T-cell (primary cell): ENCODE data around the gene SPHK1. TPM values are rescaled to one million over a fixed set of nuclear protein-coding genes. Genes with fewer than 3 reads are reported as not detected.
"Not testable (repeated sequence)": the region's sequence is repeated elsewhere in the genome, so short reads cannot be mapped to it uniquely, and the experiment has no call there.

Experiments used
- ATAC-seq, 4 experiments: fragments of 200-7000 bp in 3 of 4; fragments of 150-1000 bp in 1 of 4; cut with Tn5 transposase; replicated peaks in 1 of 4; 1 replicate in 3 of 4; 2 replicates in 1 of 4; pipeline ENCODE4 v1.10.0; 2021; ENCODE audit warnings: moderate library complexity in 3 of 4, mild to moderate bottlenecking in 2 of 4, moderate number of reproducible peaks in 1 of 4
- CTCF ChIA-PET, 2 donors: fragments of 300-600 bp; sonication (Branson Sonifier 250); formaldehyde crosslinking; loops; one replicate each; lab custom pipeline; 2022; ENCODE audit warnings: antibody characterized with exemption in 2 of 2; lab: Charles Lee
- POLR2A ChIA-PET, 2 donors: fragments of 300-600 bp; sonication (Branson Sonifier 250); formaldehyde crosslinking; loops; one replicate each; lab custom pipeline; 2022; ENCODE audit warnings: antibody characterized with exemption in 2 of 2; lab: Charles Lee
- DNase-seq, 35 experiments: peaks; one replicate each; pipeline versions ENCODE4 v3.0.0 to v3.0.0-alpha.2; 2013 to 2023
- H3K27ac ChIP-seq: one replicate; pipeline ENCODE4 v1.5.1; 2013; ENCODE audit warnings: low read length
- H3K27me3 ChIP-seq, 2 experiments: replicated peaks in 1 of 2; 1 replicate in 1 of 2; 2 replicates in 1 of 2; pipeline versions ENCODE4 v1.6.1 to v1.7.0; 2013; ENCODE audit warnings: low read length in 1 of 2, mixed read lengths in 1 of 2; ENCODE audit not compliant: control insufficient read depth in 2 of 2, insufficient read depth in 2 of 2; ENCODE audit errors: extremely low read depth in 1 of 2
- H3K36me3 ChIP-seq, 2 donors: 1 replicate in 1 of 2; 2 replicates in 1 of 2; pipeline versions ENCODE4 v1.6.1 to v1.7.0; 2013; ENCODE audit warnings: low read length in 1 of 2; ENCODE audit not compliant: control insufficient read depth in 2 of 2, insufficient read depth in 1 of 2; ENCODE audit errors: extremely low read depth in 1 of 2
- H3K4me1 ChIP-seq, 2 experiments: 1 replicate in 1 of 2; 2 replicates in 1 of 2; pipeline versions ENCODE4 v1.6.1 to v1.7.0; 2013; ENCODE audit warnings: low read length in 2 of 2, mixed read lengths in 1 of 2; ENCODE audit not compliant: insufficient read depth in 2 of 2, control insufficient read depth in 1 of 2; ENCODE audit errors: extremely low read depth in 1 of 2
- H3K4me3 ChIP-seq, 2 donors: 1 replicate in 1 of 2; 2 replicates in 1 of 2; pipeline versions ENCODE4 v1.5.1 to v1.7.0; 2013; ENCODE audit warnings: mild to moderate bottlenecking in 2 of 2, low read length in 1 of 2, moderate library complexity in 1 of 2; ENCODE audit not compliant: control insufficient read depth in 1 of 2; ENCODE audit errors: extremely low read depth in 1 of 2
- H3K9me3 ChIP-seq: 2 replicates; pipeline ENCODE4 v1.7.0; 2013
- H3K27ac Mint-ChIP-seq, 2 donors: one replicate each; pipeline ENCODE4 v1.8.0; 2020 to 2021; ENCODE audit warnings: mild to moderate bottlenecking in 2 of 2, mixed read lengths in 2 of 2
- H3K27me3 Mint-ChIP-seq, 2 donors: one replicate each; pipeline ENCODE4 v1.8.0; 2021 to 2022; ENCODE audit warnings: mixed read lengths in 2 of 2
- H3K36me3 Mint-ChIP-seq: one replicate; pipeline ENCODE4 v1.8.0; 2021; ENCODE audit warnings: mixed read lengths
- H3K4me1 Mint-ChIP-seq, 3 donors: one replicate each; pipeline ENCODE4 v1.8.0; 2020 to 2022; ENCODE audit warnings: mixed read lengths in 3 of 3, mild to moderate bottlenecking in 1 of 3
- H3K4me3 Mint-ChIP-seq, 3 donors: one replicate each; pipeline ENCODE4 v1.8.0; 2020 to 2022; ENCODE audit warnings: mild to moderate bottlenecking in 3 of 3, mixed read lengths in 3 of 3, moderate library complexity in 3 of 3
- H3K9me3 Mint-ChIP-seq, 3 donors: one replicate each; pipeline ENCODE4 v1.8.0; 2020 to 2022; ENCODE audit warnings: mixed read lengths in 3 of 3
- WGBS: methylation state at CpG from one replicate; pipeline ENCODE4 v1.1.5; 2013; ENCODE audit warnings: missing lambda C conversion rate; ENCODE audit not compliant: insufficient coverage; 5-methylcytosine and 5-hydroxymethylcytosine counted together
- total RNA-seq, 35 experiments: library from RNA in 6 of 35; stranded (reverse) in 6 of 35; fragments of 120-200 nt in 1 of 35; gene quantifications; one replicate each; pipeline versions ENCODE4 v1.2.1 to v1.2.4 and lab custom pipeline; 2013 to 2026

The SPHK1 gene
- total RNA-seq, 5 donors from 2014 or later (not counting 1 experiment from before 2014, with no cell fraction given) = 0.70 to 1.6 (median 1.3) TPM

- peaks cover 45% of the 10 kb centered on the region for H3K36me3 Mint-ChIP-seq
- peaks cover 24 to 29% of the 10 kb centered on the region in 2 donors for H3K36me3 ChIP-seq
Observed at GRCh38 chr17:76343106-76343505, 41.3 kb upstream of the SPHK1 start.

GRCh38 chr17:76345377-76345974 lies 38.9 kb upstream of the SPHK1 start:
- Histone ChIP-seq H3K27me3 (no peaks in the 10 kb centered on the region), H3K4me1 (no peaks in the 10 kb centered on the region), H3K27ac (no peak overlapping the region), H3K36me3 (peaks cover 24 to 29% of the 10 kb centered on the region in 2 donors), H3K9me3 (no peaks in the 10 kb centered on the region), H3K4me3 (no peak overlapping the region)
- ChIA-PET CTCF (no interaction called here), POLR2A (no interaction called here)
- no peaks in the 10 kb centered on the region for H3K9me3 Mint-ChIP-seq
- DNase-seq (no peak), ATAC-seq (no peak)
- peaks cover 0 to 2% (median 1%) of the 10 kb centered on the region in 3 donors for H3K4me1 Mint-ChIP-seq
- no peak overlapping the region for H3K27ac Mint-ChIP-seq
- no peaks in the 10 kb centered on the region for H3K27me3 Mint-ChIP-seq
- 97% methylated on average over 10 of the region's 14 CpGs for WGBS
- peaks cover 37% of the 10 kb centered on the region for H3K36me3 Mint-ChIP-seq
- H3K4me3 Mint-ChIP-seq = no peak overlapping the region

More at GRCh38 chr17:76343106-76343505, 41.3 kb upstream of the SPHK1 start:
- ChIA-PET CTCF (no interaction called here), POLR2A (no interaction called here)
- Mint-ChIP-seq H3K4me3 (no peak overlapping the region), H3K27ac (no peak overlapping the region), H3K27me3 (no peaks in the 10 kb centered on the region), H3K9me3 (no peaks in the 10 kb centered on the region), H3K4me1 (peaks cover 0 to 3% (median 3%) of the 10 kb centered on the region in 3 donors)
- Histone ChIP-seq H3K27me3 (no peaks in the 10 kb centered on the region), H3K9me3 (no peaks in the 10 kb centered on the region), H3K27ac (no peak overlapping the region), H3K4me3 (no peak overlapping the region), H3K4me1 (no peaks in the 10 kb centered on the region)
- WGBS = 100% methylated on average over 7 of the region's 7 CpGs
- DNase-seq (no peak), ATAC-seq (no peak)

- H3K27me3 Mint-ChIP-seq, CTCF ChIA-PET, H3K9me3 ChIP-seq, H3K4me3 ChIP-seq, ATAC-seq, H3K4me3 Mint-ChIP-seq, H3K4me1 ChIP-seq, DNase-seq, H3K27ac ChIP-seq, H3K27me3 ChIP-seq, H3K4me1 Mint-ChIP-seq, H3K27ac Mint-ChIP-seq, H3K9me3 Mint-ChIP-seq: not testable (repeated sequence)
- WGBS = 97% methylated on average over 10 of the region's 11 CpGs
- H3K36me3 Mint-ChIP-seq = peaks cover 29% of the 10 kb centered on the region
- peaks cover 20 to 23% of the 10 kb centered on the region in 2 donors for H3K36me3 ChIP-seq
- POLR2A ChIA-PET = interaction anchor here in 1 of 2 donors (0.7 kb wide), 1 partner anchor 217 kb away, joined by 4 read pairs; no protein-coding TSS in a partner anchor
Observed at GRCh38 chr17:76346936-76347335, 37.5 kb upstream of the SPHK1 start.

GRCh38 chr17:76350463-76350862 lies 33.9 kb upstream of the SPHK1 start:
- CTCF ChIA-PET = no interaction called here
- no peaks in the 10 kb centered on the region for H3K9me3 ChIP-seq

GRCh38 chr17:76351526-76352071 lies 32.8 kb upstream of the SPHK1 start:
- ChIA-PET POLR2A (interaction anchor here in 1 of 2 donors (0.6 to 0.7 kb wide), 4 partner anchors 35 to 1697 kb away, joined by 3 to 7 read pairs (median 4); no protein-coding TSS in a partner anchor), CTCF (interaction anchor here in 1 of 2 donors (0.6 kb wide), 1 partner anchor 11 kb away, joined by 3 read pairs; no protein-coding TSS in a partner anchor)
- DNase-seq (no peak), ATAC-seq (no peak)
- Histone ChIP-seq H3K9me3 (no peaks in the 10 kb centered on the region), H3K4me3 (no peak overlapping the region), H3K36me3 (peaks cover 5 to 6% of the 10 kb centered on the region in 2 donors), H3K4me1 (peaks cover 0 to 20% of the 10 kb centered on the region in 2 experiments), H3K27ac (no peak overlapping the region), H3K27me3 (peaks cover 0 to 7% of the 10 kb centered on the region in 2 experiments)
- WGBS = 94% methylated on average over 4 of the region's 9 CpGs
- Mint-ChIP-seq H3K27ac (no peak overlapping the region), H3K27me3 (no peaks in the 10 kb centered on the region), H3K36me3 (peaks cover 9% of the 10 kb centered on the region), H3K4me1 (peaks cover 24 to 29% (median 25%) of the 10 kb centered on the region in 3 donors), H3K9me3 (no peaks in the 10 kb centered on the region), H3K4me3 (peak overlapping the region; percentile 58 to 87 (median 85))

More at GRCh38 chr17:76350463-76350862, 33.9 kb upstream of the SPHK1 start:
- POLR2A ChIA-PET = no interaction called here
- DNase-seq (no peak), ATAC-seq (no peak)
- Histone ChIP-seq H3K27ac (no peak overlapping the region), H3K4me1 (peaks cover 0 to 20% of the 10 kb centered on the region in 2 experiments), H3K4me3 (no peak overlapping the region), H3K27me3 (peaks cover 0 to 7% of the 10 kb centered on the region in 2 experiments), H3K36me3 (peaks cover 5 to 10% of the 10 kb centered on the region in 2 donors)
- no peaks in the 10 kb centered on the region for H3K9me3 Mint-ChIP-seq
- H3K4me3 Mint-ChIP-seq = no peak overlapping the region
- peaks cover 20% of the 10 kb centered on the region for H3K36me3 Mint-ChIP-seq
- no peaks in the 10 kb centered on the region for H3K27me3 Mint-ChIP-seq
- H3K4me1 Mint-ChIP-seq = peaks cover 24 to 29% (median 25%) of the 10 kb centered on the region in 3 donors
- 94% methylated on average over 2 of the region's 5 CpGs for WGBS
- H3K27ac Mint-ChIP-seq = no peak overlapping the region

GRCh38 chr17:76353004-76353598 lies 31.3 kb upstream of the SPHK1 start:
- Mint-ChIP-seq H3K4me1 (peaks cover 24 to 29% (median 25%) of the 10 kb centered on the region in 3 donors), H3K4me3 (peak overlapping the region; percentile 85 to 91 (median 90)), H3K27ac (peak overlapping the region; percentile 74 to 76), H3K27me3 (peaks cover 0 to 1% of the 10 kb centered on the region in 2 donors), H3K36me3 (no peaks in the 10 kb centered on the region), H3K9me3 (no peaks in the 10 kb centered on the region)
- H3K4me3 ChIP-seq = peak overlapping the region; percentile 81 to 90
- WGBS = under 1% methylated on average over 39 of the region's 51 CpGs
- peaks cover 0 to 20% of the 10 kb centered on the region in 2 experiments for H3K4me1 ChIP-seq
- H3K27me3 ChIP-seq = peaks cover 0 to 7% of the 10 kb centered on the region in 2 experiments
- no peak overlapping the region for H3K27ac ChIP-seq
- no peaks in the 10 kb centered on the region for H3K9me3 ChIP-seq
- ATAC-seq (peak in 3 of 4 experiments; percentile 2 to 13 (median 6)), DNase-seq (peak in 7 of 35 experiments; percentile 4 to 19 (median 7))
- POLR2A ChIA-PET = interaction anchor here in 1 of 2 donors (0.6 kb wide), 2 partner anchors 30 to 88 kb away, joined by 3 read pairs; no protein-coding TSS in a partner anchor
- CTCF ChIA-PET = interaction anchor here (0.6 to 1.4 kb wide), 6 partner anchors 27 to 770 kb away, joined by 3 to 4 read pairs (median 3); no protein-coding TSS in a partner anchor
- peaks cover 0 to 3% of the 10 kb centered on the region in 2 donors for H3K36me3 ChIP-seq
